HG03103 (cell line): ENCODE measurements around the gene PAX6.
"Not testable (repeated sequence)": the region's sequence is repeated elsewhere in the genome, so short reads cannot be mapped to it uniquely, and the experiment has no call there.

Experiments
- ATAC-seq: cut with Tn5 transposase; IDR thresholded peaks from one replicate; pipeline ENCODE4 v1.9.1; 2021; ENCODE audit warnings: low read depth; ENCODE audit not compliant: unreplicated experiment

The PAX6 gene

GRCh38 chr11:31779374-31779791 lies 31.7 kb downstream of the PAX6 start:
- ATAC-seq = no peak

- ATAC-seq = no peak
These were observed 38.7 kb downstream of the PAX6 start for GRCh38 chr11:31772412-31772811.

- no peak for ATAC-seq
These were observed 41.0 kb downstream of the PAX6 start for GRCh38 chr11:31770011-31770700.

- ATAC-seq = no peak
These were observed 42.1 kb downstream of the PAX6 start for GRCh38 chr11:31768749-31769640.

- no peak for ATAC-seq
These were observed 43.4 kb downstream of the PAX6 start for GRCh38 chr11:31767685-31768084.

GRCh38 chr11:31767066-31767465 lies 44.1 kb downstream of the PAX6 start:
- no peak for ATAC-seq

GRCh38 chr11:31764766-31765165 lies 46.4 kb downstream of the PAX6 start:
- no peak for ATAC-seq

- no peak for ATAC-seq
These were observed 46.9 kb downstream of the PAX6 start for GRCh38 chr11:31764261-31764660.

- no peak for ATAC-seq
These were observed 47.8 kb downstream of the PAX6 start for GRCh38 chr11:31763296-31763695.

GRCh38 chr11:31761636-31762035 lies 49.5 kb downstream of the PAX6 start:
- no peak for ATAC-seq

- ATAC-seq = no peak
These were observed 53.8 kb downstream of the PAX6 start for GRCh38 chr11:31757260-31757835.

- ATAC-seq = no peak
These were observed 63.5 kb downstream of the PAX6 start for GRCh38 chr11:31747581-31747980.

GRCh38 chr11:31740731-31741368 lies 70.3 kb downstream of the PAX6 start:
- not testable (repeated sequence) for ATAC-seq

- no peak for ATAC-seq
These were observed 71.0 kb downstream of the PAX6 start for GRCh38 chr11:31740131-31740530.
